ENCODE results near the gene PTAFR.

PTAFR gene

DNA sequence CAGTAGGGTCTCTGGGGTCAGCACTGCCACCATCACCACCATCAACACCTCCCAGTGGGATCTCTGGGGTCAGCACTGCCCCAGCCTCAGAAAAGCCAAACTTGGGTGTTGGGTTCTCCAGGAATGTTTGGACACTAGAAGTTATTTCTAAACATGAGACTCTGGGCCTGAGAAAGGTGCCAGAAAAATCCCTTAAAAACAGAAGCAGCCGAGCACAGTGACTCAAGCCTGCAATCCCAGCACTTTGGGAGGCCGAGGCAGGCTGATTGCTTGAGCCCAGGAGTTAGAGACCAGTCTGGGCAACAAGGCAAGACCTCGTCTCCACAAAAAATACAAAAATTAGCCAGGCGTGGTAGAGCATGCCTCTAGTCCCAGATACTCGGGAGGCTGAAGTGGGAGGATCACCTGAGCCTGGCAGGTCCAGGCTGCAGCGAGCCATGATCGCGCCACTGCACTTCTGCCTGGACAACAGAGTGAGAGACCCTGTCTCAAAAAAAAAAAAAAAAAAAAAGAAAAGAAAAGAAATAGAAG lies 470 bp downstream of the PTAFR start:
- DNase-seq, result no peak

DNA sequence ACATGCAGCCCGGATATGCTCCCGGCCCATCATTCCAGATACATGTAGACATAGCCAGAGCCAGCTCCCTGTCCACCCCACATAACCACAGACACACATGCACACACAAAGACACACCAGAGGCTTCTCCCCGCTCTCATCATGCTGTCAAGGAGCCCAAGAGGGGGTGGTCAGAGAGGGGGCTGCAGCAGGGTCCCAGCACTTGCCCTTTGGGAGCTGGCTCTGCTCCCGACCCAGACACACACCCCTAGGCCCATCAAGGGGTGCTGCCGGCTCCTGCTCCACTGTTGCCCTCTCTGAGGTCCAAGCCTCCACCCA lies 2.6 kb downstream of the PTAFR start:
- DNase-seq, result no peak

DNA sequence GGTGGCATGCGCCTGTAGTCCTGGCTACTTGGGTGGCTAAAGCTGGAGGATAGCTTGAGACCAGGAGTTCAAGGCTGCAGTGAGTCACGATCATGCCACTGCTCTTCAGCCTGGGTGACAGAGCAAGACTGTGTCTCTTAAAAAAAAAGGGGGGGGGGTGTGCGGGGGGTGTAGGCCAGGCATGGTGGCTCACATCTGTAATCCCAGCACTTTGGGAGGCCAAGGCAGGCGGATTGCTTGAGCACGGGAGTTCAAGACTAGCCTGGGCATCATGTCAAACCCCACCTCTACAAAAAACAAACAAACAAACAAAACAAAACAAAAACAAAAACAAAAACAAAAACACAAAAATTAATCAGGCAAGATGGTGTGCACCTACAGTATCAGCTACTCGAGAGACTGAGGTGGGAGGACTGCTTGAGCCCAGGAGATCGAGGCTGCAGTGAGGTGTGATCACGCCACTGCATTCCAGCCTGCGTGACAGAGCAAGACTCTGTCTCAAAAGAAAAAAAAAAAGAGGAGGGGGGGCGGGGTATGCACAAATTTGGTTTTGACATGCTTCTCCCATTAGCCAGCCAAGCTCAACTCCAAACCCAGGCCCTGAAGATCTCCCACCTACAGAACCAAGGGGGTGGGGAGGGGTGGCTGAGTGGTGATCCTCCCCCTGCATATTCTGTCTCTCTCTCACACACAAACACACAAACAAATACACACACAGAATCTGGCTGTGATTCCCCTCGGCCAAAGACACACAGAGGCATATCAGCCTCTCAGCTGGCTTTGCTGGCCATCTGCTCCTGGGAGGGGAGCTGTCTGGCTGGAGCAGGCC lies 3.1 kb downstream of the PTAFR start:
- DNase-seq, result no peak

DNA sequence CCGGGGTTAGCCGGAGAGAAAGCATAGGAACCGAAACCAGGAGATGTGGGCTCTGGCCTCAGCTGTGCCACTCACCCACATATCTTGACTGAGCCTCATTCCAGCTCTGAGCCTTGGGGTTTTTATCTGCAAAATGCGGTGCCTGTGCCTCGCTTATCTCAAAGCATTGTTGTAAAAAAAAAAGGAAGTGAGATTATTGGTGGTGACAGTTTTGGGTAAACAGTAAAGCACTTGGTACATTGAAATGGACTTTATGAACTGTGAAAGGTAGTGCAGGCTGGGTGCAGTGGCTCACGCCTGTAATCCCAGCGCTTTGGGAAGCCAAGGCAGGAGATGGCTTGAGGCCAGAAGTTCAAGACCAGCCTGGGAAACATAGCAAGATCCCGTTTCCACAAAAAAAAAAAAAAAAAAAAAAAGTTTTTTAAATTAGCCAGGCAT lies 3.8 kb downstream of the PTAFR start:
- DNase-seq, result no peak

DNA sequence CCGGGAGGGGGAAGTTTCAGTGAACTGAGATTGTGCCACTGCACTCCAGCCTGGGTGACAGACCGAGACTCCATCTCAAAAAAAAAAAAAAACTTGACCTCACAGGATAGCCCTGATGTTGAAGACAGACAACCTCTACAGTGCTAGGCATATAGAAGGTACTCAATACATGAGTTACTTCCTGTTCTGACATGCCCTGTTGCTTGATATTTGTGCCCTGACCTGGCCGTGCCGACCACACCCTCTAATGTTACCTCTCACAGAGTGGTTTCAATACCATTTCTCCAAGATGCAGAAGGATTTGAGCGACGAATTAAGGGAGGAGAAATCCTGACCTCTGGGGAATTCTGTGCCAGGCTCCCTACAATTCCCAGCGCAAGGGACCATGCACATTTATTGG lies 5.2 kb downstream of the PTAFR start:
- DNase-seq, result no peak

DNA sequence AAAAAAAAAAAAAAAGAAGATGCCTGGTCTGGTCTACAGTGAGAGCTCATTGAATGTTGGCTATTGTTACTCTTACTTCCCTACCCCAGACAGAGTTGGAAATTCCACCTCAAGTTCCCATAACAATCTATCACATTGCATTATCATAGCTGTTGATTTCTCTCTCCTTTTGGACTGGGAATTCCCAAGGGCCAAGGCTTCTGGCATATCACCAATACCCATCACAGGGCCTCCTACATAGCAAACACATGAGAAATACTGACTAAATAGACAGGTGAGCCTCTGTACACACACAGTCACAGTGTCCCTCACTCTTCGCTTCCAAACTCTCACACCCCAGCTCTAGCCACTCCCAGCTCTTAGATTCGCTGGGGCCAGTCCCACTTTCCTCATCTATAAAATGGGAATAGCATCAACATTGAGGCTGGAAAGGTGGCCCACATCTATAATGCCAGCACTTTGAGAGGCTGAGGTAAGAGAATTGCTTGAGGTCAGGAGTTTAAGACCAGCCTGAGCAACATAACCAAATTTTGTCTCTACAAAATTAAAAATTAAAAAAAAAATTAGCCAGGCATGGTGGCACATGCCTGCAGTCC lies 6.4 kb downstream of the PTAFR start:
- no peak for DNase-seq

DNA sequence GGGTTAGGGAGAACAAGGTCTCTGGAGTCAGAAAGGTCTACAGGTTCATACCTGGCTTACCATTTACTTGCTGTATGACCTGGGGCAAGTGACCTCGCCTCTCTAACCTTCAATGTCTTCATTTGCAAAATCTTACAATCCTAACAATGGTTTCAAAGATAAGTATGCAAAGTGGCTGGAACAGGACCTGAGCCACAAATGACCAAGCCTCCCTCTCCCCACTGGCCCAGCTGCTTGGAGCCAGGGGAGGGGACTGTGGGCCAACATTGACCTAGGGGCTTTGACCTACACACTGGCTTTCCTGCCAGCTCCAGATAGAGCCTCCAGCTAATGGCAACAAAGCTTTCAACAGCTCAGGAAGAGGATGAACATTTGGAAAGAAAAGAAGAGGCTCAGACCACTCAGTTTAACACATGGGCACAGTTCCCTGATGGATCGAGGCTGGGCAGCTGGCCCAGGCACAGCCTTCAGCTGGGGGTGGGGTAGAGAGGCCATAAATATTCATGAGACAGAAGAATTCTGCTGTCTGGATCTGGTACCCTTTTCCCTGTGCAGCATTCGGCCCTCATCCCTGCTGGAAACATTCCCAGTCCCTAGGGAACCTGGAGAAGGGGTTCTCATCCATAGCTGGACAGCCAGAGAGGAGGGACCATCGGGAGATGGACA lies 12.9 kb downstream of the PTAFR start:
- no peak for DNase-seq

DNA sequence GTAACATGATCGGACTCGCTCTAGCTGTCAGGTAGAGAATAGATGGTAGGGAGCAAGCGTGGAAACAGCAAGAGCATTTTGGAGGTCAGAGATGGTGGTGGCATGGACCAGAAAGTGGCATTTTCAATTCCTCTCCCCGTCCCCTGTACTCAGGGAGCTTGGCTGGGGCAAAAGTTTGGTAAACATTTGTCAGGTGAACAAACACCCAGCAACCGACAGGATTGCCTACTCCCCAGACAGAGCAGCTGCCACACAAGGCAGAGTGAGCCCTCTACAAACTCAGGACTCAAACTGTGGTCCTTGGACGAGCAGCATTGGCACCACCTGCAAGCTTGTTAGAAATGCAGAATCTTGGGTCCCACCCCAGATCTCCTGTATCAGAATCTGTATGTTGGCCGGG lies 14.3 kb downstream of the PTAFR start:
- no peak for DNase-seq

DNA sequence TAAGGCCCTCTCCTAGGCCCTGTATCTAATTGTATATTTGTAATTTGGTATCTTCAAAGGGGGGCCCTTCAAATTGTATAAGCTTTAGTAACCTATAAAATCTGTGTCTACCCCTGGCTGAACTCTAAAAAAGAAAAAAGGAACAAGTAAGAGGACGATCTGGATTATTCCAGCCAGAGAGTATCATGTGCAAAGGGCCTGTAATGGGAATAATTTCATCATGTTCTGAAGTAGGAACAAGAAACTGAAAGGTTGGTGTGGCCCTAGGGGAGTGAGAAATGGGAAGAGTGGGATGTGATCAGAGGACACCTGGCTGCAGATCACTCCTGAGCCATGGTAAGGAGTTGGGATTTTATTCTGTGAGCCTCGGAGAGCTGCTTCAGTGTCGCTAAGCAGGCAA lies 14.7 kb downstream of the PTAFR start:
- DNase-seq, result no peak

DNA sequence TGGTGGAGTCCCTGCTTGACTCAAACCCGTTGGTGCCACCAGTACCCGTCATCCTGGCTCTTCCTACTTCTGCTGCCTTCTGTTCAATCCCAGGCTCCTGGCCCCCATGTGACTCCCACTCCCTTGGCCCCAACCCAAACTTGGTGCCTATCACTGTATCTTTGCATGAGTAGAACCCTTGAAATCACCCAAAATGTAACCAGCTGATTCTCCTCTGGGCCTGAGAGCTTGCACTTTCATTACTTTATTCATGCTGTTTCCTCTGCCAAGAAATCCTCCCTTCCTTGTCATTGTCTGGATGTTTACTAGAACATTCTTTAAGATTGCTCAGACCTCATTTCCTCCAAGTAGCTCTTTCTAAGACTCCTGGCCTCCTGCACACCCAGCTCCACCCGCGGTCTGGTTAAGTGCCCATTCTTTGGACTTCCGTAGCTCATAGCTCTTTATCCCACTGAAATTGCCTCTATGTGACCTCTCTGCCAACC lies 15.7 kb downstream of the PTAFR start:
- no peak for DNase-seq

DNA sequence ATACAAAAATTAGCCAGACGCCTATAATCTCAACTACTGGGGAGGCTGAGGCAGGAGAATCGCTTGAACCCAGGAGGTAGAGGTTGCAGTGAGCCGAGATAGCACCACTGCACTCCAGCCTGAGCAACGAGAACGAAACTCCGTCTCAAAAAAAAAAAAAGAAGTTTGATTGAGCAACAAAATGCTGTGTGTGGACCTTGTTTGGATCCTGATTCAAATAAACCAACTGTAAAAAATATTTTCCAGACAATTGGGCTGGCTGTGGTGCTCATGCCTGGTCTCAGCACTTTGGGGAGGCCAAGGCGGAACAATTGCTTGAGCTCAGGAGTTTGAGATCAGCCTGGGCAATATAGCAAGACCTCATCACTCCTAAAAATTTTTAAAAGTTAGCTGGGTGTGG lies 16.8 kb downstream of the PTAFR start:
- DNase-seq, result no peak

DNA sequence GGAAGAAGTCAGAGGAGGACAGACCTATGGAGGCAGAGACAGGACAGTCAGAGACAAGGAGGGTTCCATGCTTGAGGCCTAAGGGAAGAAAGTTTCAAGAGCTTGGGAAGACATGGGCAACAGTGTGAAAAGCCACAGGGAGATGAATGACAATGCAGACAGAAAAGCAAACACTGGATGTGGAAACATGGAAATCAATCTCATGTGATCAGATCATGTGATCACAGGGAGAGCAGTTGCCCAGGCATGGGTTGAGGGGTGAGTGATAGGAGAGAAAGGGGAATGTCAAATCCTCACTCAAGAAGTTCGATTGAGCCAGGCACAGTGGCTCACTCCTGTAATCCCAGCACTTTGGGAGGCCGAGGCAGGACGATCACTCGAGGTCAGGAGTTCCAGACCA lies 17.2 kb downstream of the PTAFR start:
- no peak for DNase-seq

DNA sequence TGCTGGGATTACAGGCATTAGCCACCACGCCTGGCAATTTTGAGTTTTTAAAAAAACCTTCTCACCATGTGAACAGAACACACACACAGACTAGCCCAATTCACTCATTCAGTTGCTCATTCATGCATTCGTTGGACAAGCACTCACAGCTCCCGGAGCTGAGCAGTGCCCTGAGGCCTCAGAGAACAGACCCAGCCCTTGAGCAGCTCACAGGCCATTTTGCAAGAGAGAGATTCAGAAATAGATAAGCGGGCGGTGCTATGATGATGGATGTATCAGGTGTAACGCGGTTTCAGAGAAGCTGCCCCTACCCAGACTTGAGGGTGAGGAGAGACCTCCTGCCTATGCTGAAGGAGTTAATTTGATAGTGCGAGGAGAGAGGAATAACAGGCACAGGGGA lies 18.6 kb downstream of the PTAFR start:
- DNase-seq, result no peak

DNA sequence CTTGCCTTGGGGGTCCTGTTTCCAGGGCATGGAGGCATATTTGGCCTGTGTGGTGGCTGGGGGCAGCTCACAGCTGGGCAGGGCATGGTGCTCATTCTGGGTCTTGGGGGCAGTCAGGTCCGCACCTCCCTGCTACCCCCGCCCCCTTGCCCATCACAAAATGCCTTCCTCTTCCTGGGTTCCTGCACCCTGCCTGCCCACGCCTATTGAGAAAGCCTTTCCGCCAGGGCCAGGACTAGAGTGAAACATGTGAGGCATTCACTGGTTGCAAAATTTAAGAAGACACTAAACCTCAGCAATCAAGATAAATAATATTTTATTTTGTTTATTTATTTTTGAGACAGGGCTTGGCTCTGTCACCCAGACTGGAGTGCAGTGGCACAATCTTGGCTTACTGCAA lies 19.7 kb downstream of the PTAFR start:
- no peak for DNase-seq

DNA sequence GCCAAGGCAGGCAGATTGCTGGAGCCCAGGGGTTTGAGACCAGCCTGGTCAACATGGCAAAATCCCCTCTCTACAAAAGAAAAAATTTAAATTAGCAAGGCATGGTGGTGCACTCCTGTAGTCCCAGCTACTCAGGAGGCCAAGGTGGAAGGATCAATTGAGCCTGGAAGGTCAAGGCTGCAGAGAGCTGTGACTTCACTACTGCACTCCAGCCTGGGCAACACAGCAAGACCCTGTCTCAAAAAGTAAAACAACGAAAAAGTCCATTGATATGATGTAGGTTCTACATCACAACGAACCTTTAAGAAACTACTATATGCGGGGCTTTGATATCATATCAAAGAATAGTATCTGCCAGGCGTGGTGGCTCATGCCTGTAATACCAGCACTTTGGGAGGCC lies 20.9 kb downstream of the PTAFR start:
- no peak for DNase-seq

DNA sequence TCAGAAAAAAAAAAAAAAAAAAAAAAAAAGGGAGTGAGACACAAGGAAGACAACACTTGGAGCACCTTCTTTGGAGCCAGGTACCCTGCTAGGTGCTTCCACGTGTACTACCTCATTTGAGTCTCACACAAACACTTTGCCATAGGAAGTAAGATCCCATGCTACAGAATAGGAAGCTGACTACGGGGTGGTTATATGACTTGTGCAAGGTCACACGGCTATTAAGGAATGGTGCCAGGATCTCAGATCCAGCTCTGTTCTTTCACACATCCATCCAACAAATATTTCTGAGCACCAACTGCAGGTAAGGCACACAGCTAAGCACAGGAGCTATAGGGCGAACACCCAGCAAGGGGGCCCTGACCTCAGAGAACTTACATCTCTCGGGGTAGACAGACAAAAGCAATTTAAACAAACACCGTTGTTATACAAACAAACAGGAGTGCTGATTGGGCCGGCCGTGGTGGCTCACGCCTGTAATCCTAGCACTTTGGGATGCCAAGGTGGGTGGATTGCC lies 22.4 kb downstream of the PTAFR start:
- no peak for DNase-seq

DNA sequence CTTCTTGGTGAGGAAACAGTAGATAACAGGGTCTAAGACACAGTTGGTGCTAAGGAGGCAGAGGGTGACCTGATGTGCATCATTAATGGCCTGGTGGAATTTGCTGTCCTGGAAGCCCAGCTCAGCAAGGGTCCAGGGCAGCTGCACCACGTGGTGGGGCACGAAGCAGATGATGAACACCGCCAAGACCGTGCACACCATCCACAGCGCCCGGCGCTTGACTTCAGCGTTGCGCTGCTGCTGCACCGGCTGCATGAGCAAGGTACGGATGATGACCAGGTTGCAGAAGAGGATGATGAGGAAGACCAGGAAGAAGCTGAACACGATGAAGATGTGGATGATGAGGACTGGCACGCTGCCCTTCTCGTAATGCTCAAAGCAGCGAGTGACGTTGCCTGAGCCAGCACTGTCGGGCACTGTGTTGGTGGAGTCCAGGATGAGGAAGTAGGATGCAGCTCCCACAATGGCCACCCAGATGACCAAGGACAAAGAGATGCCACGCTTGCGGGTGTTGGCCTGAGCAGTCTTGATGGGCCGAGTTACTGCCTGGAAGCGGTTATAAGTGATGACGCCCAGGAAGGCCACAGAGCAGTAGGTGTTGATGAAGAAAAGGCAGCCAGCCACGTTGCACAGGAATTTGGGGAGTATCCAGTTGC lies 26.2 kb downstream of the PTAFR start:
- DNase-seq, result no peak

DNA sequence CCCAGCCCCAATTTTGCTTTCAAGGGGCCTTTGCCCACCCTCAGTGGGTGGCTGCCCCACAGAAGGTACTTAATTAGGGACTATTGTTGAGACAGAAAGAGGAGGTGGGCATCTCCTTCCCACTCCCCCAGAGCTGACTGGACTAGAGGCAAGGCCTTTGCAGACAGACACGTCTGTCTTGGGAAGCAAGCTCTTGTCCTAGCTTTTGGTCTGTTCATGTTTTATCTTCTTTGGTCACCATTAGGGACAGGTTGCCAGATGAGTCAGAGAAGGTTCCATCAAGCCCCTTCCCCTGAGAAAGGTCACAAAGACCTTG lies 27.7 kb downstream of the PTAFR start:
- DNase-seq, result no peak

DNA sequence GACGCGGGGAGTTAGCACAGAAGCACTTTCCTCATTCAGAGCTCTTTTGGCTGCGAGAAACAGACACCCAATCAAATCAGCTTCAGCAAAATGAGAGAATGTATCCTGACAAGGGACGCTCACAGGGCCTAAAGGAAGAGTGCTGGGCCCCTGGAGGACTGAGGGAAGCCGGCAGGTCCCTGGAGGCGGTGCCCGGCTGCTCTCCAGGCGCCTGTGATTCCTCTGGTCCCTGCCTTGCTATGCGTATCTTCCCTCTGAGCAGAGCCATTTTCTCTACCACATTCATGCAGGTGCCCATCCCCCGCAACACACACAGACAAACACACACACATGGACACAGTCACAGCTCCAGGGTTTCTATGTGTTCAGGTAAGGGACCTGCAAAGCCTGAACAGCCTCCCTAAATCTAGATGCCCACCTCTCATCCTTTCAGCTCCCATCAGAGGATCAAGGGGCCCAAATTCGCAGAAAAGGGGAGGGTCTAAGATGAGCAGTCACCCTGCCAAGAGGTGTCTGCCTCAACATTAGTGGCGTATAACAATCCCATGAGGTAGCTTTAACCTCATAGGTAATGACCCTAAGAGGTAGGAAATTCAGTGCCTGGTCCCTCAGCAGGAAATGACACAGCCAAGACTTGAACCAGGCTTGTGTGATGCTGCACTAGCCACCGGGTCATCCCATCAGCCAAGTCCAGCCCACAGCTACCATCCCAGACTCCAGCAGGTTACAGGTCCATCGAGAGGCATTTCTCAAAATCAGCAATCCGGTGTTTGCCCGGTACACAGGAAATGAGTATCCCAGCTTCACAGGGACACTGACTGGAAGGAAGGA lies 29.0 kb downstream of the PTAFR start:
- no peak for DNase-seq

DNA sequence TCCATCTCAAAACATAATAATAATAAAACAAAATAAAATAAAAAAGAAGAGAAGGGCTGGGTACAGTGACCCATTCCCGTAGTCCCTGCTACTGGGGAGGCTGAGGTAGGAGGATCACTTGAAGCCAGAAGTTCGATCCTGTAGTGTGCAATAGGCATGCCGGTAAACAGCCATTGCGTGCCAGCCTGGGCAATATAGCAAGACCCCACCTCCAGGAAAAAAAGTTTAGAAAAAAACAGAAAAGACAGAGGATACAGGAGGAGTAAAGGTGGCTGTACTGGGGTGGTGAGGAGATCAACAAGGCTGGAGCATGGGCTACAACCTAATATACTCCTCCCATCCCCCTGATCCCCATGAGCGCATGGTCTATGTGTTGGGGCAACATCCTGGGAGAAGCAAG lies 30.8 kb downstream of the PTAFR start:
- DNase-seq, result no peak

DNA sequence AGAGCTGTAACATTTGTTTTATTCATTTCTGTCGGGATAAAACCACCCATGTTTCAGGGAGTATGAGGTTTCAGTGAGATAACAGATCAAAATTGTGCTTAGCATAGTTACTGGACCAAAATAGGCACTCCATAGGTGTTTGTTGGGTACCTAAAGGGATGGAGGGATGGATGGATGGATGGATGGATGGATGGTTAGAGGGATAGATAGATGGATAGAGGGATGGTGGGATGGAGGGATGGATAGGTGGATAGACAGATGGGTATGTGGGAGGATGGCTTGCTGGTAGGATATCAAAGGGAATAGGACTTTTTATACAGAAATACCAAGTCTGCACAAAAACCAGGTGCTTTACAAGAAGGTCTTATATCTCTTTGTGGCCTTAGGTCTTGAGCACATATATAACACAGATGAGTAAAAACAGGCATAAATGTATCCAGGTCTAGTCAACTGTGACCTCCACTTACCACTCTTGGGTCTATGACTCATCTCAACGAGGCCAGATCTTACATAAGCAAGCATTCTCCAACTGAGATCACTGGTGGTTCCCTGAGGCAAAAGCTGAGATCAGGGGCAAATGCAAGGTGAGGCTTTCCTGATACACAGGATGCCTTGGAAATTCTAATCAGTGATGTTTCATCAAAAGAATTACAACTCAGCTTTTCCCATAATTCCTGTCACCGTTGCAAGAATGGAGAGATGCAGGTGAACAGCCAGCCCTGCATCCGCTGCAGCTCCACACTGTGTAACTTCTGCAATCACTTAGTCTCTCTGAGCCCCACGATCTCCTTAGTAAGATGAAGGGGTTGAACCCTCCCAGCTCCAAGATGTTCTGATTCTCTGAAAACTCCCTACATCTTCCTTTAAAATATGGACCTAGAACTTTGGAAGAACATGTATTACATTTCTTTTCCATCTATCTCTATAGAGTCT lies 32.0 kb downstream of the PTAFR start:
- no peak for DNase-seq
